ENCODE results near the gene ASAP2.

The ASAP2 gene

GRCh38 chr2:9203876-9204275, 2.7 kb upstream of the ASAP2 start:
- Histone ChIP-seq H3K36me3 (ENCODE audit: control insufficient read depth in 2 of 2, insufficient read depth in 2 of 2, low read length in 2 of 2) (no peaks in the 10 kb centered on the region), H3K4me1 (ENCODE audit: control insufficient read depth, insufficient read depth, low read length) (peaks cover 6% of the 10 kb centered on the region), H3K27me3 (ENCODE audit: control insufficient read depth in 1 of 2, insufficient read depth in 2 of 2, low read length in 2 of 2) (no peaks in the 10 kb centered on the region), H3K9ac (ENCODE audit: low read length in 2 of 2) (no peak overlapping the region), H3K27ac (ENCODE audit: low read length) (no peak overlapping the region), H3K4me3 (ENCODE audit: low read length in 2 of 2) (no peak overlapping the region), H3K9me3 (ENCODE audit: control insufficient read depth in 2 of 2, low read length in 2 of 2) (no peaks in the 10 kb centered on the region)

- Histone ChIP-seq H3K4me1 (ENCODE audit: control insufficient read depth, insufficient read depth, low read length) (peaks cover 6% of the 10 kb centered on the region), H3K4me3 (ENCODE audit: low read length in 2 of 2) (no peak overlapping the region), H3K27ac (ENCODE audit: low read length) (no peak overlapping the region), H3K9ac (ENCODE audit: low read length in 2 of 2) (no peak overlapping the region), H3K27me3 (ENCODE audit: control insufficient read depth in 1 of 2, insufficient read depth in 2 of 2, low read length in 2 of 2) (no peaks in the 10 kb centered on the region), H3K9me3 (ENCODE audit: control insufficient read depth in 2 of 2, low read length in 2 of 2) (no peaks in the 10 kb centered on the region), H3K36me3 (ENCODE audit: control insufficient read depth in 2 of 2, insufficient read depth in 2 of 2, low read length in 2 of 2) (no peaks in the 10 kb centered on the region)
Measured at GRCh38 chr2:9204939-9205338, 1.7 kb upstream of the ASAP2 start.

GRCh38 chr2:9205486-9205885, 1.1 kb upstream of the ASAP2 start:
- Histone ChIP-seq H3K27ac (ENCODE audit: low read length) (peak overlapping the region; percentile 77), H3K27me3 (ENCODE audit: control insufficient read depth in 1 of 2, insufficient read depth in 2 of 2, low read length in 2 of 2) (no peaks in the 10 kb centered on the region), H3K36me3 (ENCODE audit: control insufficient read depth in 2 of 2, insufficient read depth in 2 of 2, low read length in 2 of 2) (no peaks in the 10 kb centered on the region), H3K4me3 (ENCODE audit: low read length in 2 of 2) (peak overlapping the region; percentile 49 to 75), H3K9ac (ENCODE audit: low read length in 2 of 2) (peak overlapping the region; percentile 25 to 68), H3K9me3 (ENCODE audit: control insufficient read depth in 2 of 2, low read length in 2 of 2) (no peaks in the 10 kb centered on the region), H3K4me1 (ENCODE audit: control insufficient read depth, insufficient read depth, low read length) (peaks cover 6% of the 10 kb centered on the region)

- H3K9ac ChIP-seq (ENCODE audit: low read length in 2 of 2), result peak overlapping the region; percentile 71
- H3K4me1 ChIP-seq (ENCODE audit: control insufficient read depth, insufficient read depth, low read length), result peaks cover 14% of the 10 kb centered on the region
- peak overlapping the region; percentile 81 to 90 for H3K4me3 ChIP-seq (ENCODE audit: low read length in 2 of 2)
- peak overlapping the region; percentile 37 for H3K27ac ChIP-seq (ENCODE audit: low read length)
- no peaks in the 10 kb centered on the region for H3K27me3 ChIP-seq (ENCODE audit: control insufficient read depth in 1 of 2, insufficient read depth in 2 of 2, low read length in 2 of 2)
- no peaks in the 10 kb centered on the region for H3K36me3 ChIP-seq (ENCODE audit: control insufficient read depth in 2 of 2, insufficient read depth in 2 of 2, low read length in 2 of 2)
- no peaks in the 10 kb centered on the region for H3K9me3 ChIP-seq (ENCODE audit: control insufficient read depth in 2 of 2, low read length in 2 of 2)
Measured at GRCh38 chr2:9206991-9207640, 504 bp downstream of the ASAP2 start.

GRCh38 chr2:9207641-9208311, 1.2 kb downstream of the ASAP2 start:
- H3K36me3 ChIP-seq (ENCODE audit: control insufficient read depth in 2 of 2, insufficient read depth in 2 of 2, low read length in 2 of 2), result no peaks in the 10 kb centered on the region
- peak overlapping the region; percentile 37 for H3K27ac ChIP-seq (ENCODE audit: low read length)
- no peaks in the 10 kb centered on the region for H3K9me3 ChIP-seq (ENCODE audit: control insufficient read depth in 2 of 2, low read length in 2 of 2)
- H3K9ac ChIP-seq (ENCODE audit: low read length in 2 of 2), result peak overlapping the region; percentile 71
- peaks cover 20% of the 10 kb centered on the region for H3K4me1 ChIP-seq (ENCODE audit: control insufficient read depth, insufficient read depth, low read length)
- peak overlapping the region; percentile 81 to 90 for H3K4me3 ChIP-seq (ENCODE audit: low read length in 2 of 2)
- H3K27me3 ChIP-seq (ENCODE audit: control insufficient read depth in 1 of 2, insufficient read depth in 2 of 2, low read length in 2 of 2), result no peaks in the 10 kb centered on the region

GRCh38 chr2:9208875-9209274, 2.3 kb downstream of the ASAP2 start:
- Histone ChIP-seq H3K27ac (ENCODE audit: low read length) (no peak overlapping the region), H3K4me3 (ENCODE audit: low read length in 2 of 2) (no peak overlapping the region)

GRCh38 chr2:9210030-9210429, 3.4 kb downstream of the ASAP2 start:
- no peak overlapping the region for H3K27ac ChIP-seq (ENCODE audit: low read length)

More at GRCh38 chr2:9208875-9209274, 2.3 kb downstream of the ASAP2 start:
- Histone ChIP-seq H3K9ac (ENCODE audit: low read length in 2 of 2) (no peak overlapping the region), H3K36me3 (ENCODE audit: control insufficient read depth in 2 of 2, insufficient read depth in 2 of 2, low read length in 2 of 2) (no peaks in the 10 kb centered on the region), H3K27me3 (ENCODE audit: control insufficient read depth in 1 of 2, insufficient read depth in 2 of 2, low read length in 2 of 2) (no peaks in the 10 kb centered on the region), H3K4me1 (ENCODE audit: control insufficient read depth, insufficient read depth, low read length) (peaks cover 23% of the 10 kb centered on the region), H3K9me3 (ENCODE audit: control insufficient read depth in 2 of 2, low read length in 2 of 2) (no peaks in the 10 kb centered on the region)

GRCh38 chr2:9211496-9211895, 4.9 kb downstream of the ASAP2 start:
- H3K4me1 ChIP-seq (ENCODE audit: control insufficient read depth, insufficient read depth, low read length), result peaks cover 23% of the 10 kb centered on the region
- H3K4me3 ChIP-seq (ENCODE audit: low read length in 2 of 2), result no peak overlapping the region
- H3K9ac ChIP-seq (ENCODE audit: low read length in 2 of 2), result no peak overlapping the region
- H3K9me3 ChIP-seq (ENCODE audit: control insufficient read depth in 2 of 2, low read length in 2 of 2), result no peaks in the 10 kb centered on the region
- no peaks in the 10 kb centered on the region for H3K27me3 ChIP-seq (ENCODE audit: control insufficient read depth in 1 of 2, insufficient read depth in 2 of 2, low read length in 2 of 2)
- no peaks in the 10 kb centered on the region for H3K36me3 ChIP-seq (ENCODE audit: control insufficient read depth in 2 of 2, insufficient read depth in 2 of 2, low read length in 2 of 2)
- H3K27ac ChIP-seq (ENCODE audit: low read length), result peak overlapping the region; percentile 31

More at GRCh38 chr2:9210030-9210429, 3.4 kb downstream of the ASAP2 start:
- Histone ChIP-seq H3K9ac (ENCODE audit: low read length in 2 of 2) (no peak overlapping the region), H3K4me1 (ENCODE audit: control insufficient read depth, insufficient read depth, low read length) (peaks cover 23% of the 10 kb centered on the region), H3K27me3 (ENCODE audit: control insufficient read depth in 1 of 2, insufficient read depth in 2 of 2, low read length in 2 of 2) (no peaks in the 10 kb centered on the region), H3K36me3 (ENCODE audit: control insufficient read depth in 2 of 2, insufficient read depth in 2 of 2, low read length in 2 of 2) (no peaks in the 10 kb centered on the region), H3K9me3 (ENCODE audit: control insufficient read depth in 2 of 2, low read length in 2 of 2) (no peaks in the 10 kb centered on the region), H3K4me3 (ENCODE audit: low read length in 2 of 2) (no peak overlapping the region)

GRCh38 chr2:9212010-9212635, 5.5 kb downstream of the ASAP2 start:
- no peaks in the 10 kb centered on the region for H3K36me3 ChIP-seq (ENCODE audit: control insufficient read depth in 2 of 2, insufficient read depth in 2 of 2, low read length in 2 of 2)
- H3K27ac ChIP-seq (ENCODE audit: low read length), result peak overlapping the region; percentile 31
- no peak overlapping the region for H3K4me3 ChIP-seq (ENCODE audit: low read length in 2 of 2)
- no peaks in the 10 kb centered on the region for H3K9me3 ChIP-seq (ENCODE audit: control insufficient read depth in 2 of 2, low read length in 2 of 2)
- H3K27me3 ChIP-seq (ENCODE audit: control insufficient read depth in 1 of 2, insufficient read depth in 2 of 2, low read length in 2 of 2), result no peaks in the 10 kb centered on the region
- peaks cover 25% of the 10 kb centered on the region for H3K4me1 ChIP-seq (ENCODE audit: control insufficient read depth, insufficient read depth, low read length)
- H3K9ac ChIP-seq (ENCODE audit: low read length in 2 of 2), result no peak overlapping the region

- H3K4me1 ChIP-seq (ENCODE audit: control insufficient read depth, insufficient read depth, low read length), result peaks cover 24% of the 10 kb centered on the region
- H3K27me3 ChIP-seq (ENCODE audit: control insufficient read depth in 1 of 2, insufficient read depth in 2 of 2, low read length in 2 of 2), result no peaks in the 10 kb centered on the region
- no peak overlapping the region for H3K9ac ChIP-seq (ENCODE audit: low read length in 2 of 2)
- peak overlapping the region; percentile 18 for H3K27ac ChIP-seq (ENCODE audit: low read length)
- peak overlapping the region in 1 of 2 donors; percentile 22 for H3K4me3 ChIP-seq (ENCODE audit: low read length in 2 of 2)
- H3K36me3 ChIP-seq (ENCODE audit: control insufficient read depth in 2 of 2, insufficient read depth in 2 of 2, low read length in 2 of 2), result no peaks in the 10 kb centered on the region
- H3K9me3 ChIP-seq (ENCODE audit: control insufficient read depth in 2 of 2, low read length in 2 of 2), result no peaks in the 10 kb centered on the region
Measured at GRCh38 chr2:9212661-9213411, 6.2 kb downstream of the ASAP2 start.

All from stomach smooth muscle (tissue), 2 donors.